ENCODE data around the gene TAS2R60.
"Not testable (repeated sequence)": the region's sequence is repeated elsewhere in the genome, so short reads cannot be mapped to it uniquely, and the experiment has no call there.

TAS2R60 gene

GRCh38 chr7:143443153-143443552, at the start of gene TAS2R60:
Gene TAS2R60 (plus strand): TSS chr7:143443453. CDS start chr7:143443453, 0 bp downstream.
- DNase-seq: no peak

GRCh38 chr7:143394068-143394467, 49.2 kb upstream of the TAS2R60 start:
- DNase-seq: no peak

GRCh38 chr7:143394777-143395176, 48.5 kb upstream of the TAS2R60 start:
- no peak for DNase-seq

GRCh38 chr7:143395187-143396149, 47.8 kb upstream of the TAS2R60 start:
- no peak for DNase-seq

- DNase-seq: no peak
These were observed 47.1 kb upstream of the TAS2R60 start for GRCh38 chr7:143396182-143396581.

GRCh38 chr7:143396625-143397556, 46.4 kb upstream of the TAS2R60 start:
- no peak for DNase-seq

GRCh38 chr7:143397710-143398530, 45.3 kb upstream of the TAS2R60 start:
- no peak for DNase-seq

- no peak for DNase-seq
These were observed 44.6 kb upstream of the TAS2R60 start for GRCh38 chr7:143398616-143399015.

GRCh38 chr7:143399151-143399550, 44.1 kb upstream of the TAS2R60 start:
- DNase-seq: no peak

GRCh38 chr7:143399642-143400041, 43.6 kb upstream of the TAS2R60 start:
- no peak for DNase-seq

- no peak for DNase-seq
These were observed 42.0 kb upstream of the TAS2R60 start for GRCh38 chr7:143401265-143401664.

GRCh38 chr7:143402233-143402632, 41.0 kb upstream of the TAS2R60 start:
- not testable (repeated sequence) for DNase-seq

GRCh38 chr7:143405173-143406001, 37.9 kb upstream of the TAS2R60 start:
- DNase-seq: no peak

GRCh38 chr7:143406002-143406357, 37.3 kb upstream of the TAS2R60 start:
- no peak for DNase-seq

GRCh38 chr7:143407287-143408251, 35.7 kb upstream of the TAS2R60 start:
- DNase-seq: no peak

GRCh38 chr7:143408252-143408685, 35.0 kb upstream of the TAS2R60 start:
- DNase-seq: no peak

GRCh38 chr7:143408686-143409561, 34.3 kb upstream of the TAS2R60 start, which contains the start of gene EPHA1:
Gene EPHA1 (minus strand): TSS chr7:143408856. CDS start chr7:143408805, 51 bp downstream.
- peak; percentile 71 for DNase-seq

- no peak for DNase-seq
These were observed 32.7 kb upstream of the TAS2R60 start for GRCh38 chr7:143410521-143411004.
